Measurements from ENCODE around the gene CCDC172.

CCDC172 gene

DNA sequence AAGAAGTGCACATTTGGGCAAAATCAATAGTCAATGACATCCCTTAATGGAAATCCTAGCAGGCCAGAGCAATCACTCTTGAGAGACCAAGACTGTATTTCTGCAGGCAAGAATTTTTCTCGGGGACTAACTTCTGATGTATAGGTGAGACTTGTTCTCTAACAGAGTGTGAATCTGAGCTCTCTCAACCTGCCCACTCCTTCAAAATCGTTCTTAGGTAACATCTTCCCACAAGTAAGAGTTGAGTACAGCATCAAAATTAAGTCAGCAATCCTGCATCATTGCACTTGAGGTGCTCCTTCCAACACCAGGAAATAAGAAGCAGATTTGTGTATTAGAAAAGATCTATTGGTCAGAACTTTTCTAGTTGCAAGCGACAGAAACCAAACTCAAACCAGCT, 25.7 kb upstream of the CCDC172 start:
- TF ChIP-seq POU2F2 (IDR thresholded peaks at IDR 0.05; ENCODE audit: low read depth, low read length) (no peak), PAX5 (IDR thresholded peaks at IDR 0.05; ENCODE audit: insufficient read depth, low read length, severe bottlenecking) (no peak), POLR2A (IDR thresholded peaks at IDR 0.05; ENCODE audit: low read depth, low read length) (no peak), POLR2AphosphoS5 (IDR thresholded peaks at IDR 0.05; ENCODE audit: low read depth, low read length) (no peak), TAF1 (IDR thresholded peaks at IDR 0.05; ENCODE audit: low read depth, low read length) (no peak), SPI1 (IDR thresholded peaks at IDR 0.05; ENCODE audit: low read depth, low read length) (no peak)
- FAIRE-seq (no peak), DNase-seq (ENCODE audit: insufficient read length, low spot score) (no peak)

DNA sequence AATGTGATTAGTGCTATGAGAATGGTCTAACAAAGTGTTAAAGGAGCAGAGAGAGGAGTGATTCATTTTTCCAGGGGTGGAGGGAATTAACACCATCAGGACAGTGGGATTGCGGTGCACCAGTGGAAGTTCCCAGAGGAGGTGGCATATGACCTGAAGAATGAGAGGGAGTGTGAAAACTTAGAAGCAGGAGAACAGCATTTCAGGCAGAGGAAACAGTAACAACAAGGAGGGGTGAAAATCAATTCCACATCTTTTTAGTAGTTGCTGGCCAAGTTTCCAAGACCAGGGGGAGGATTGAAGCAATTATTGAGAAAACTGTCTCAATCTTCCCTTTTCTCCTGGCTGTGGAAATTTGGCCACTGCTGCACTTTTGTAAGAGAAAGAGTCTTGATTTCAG, 23.7 kb upstream of the CCDC172 start:
- no peak for FAIRE-seq
- TF ChIP-seq PAX5 (IDR thresholded peaks at IDR 0.05; ENCODE audit: insufficient read depth, low read length, severe bottlenecking), result no peak
- no peak for DNase-seq (ENCODE audit: insufficient read length, low spot score)

GRCh38 chr10:116304923-116305322, 19.3 kb upstream of the CCDC172 start:
- no peak for FAIRE-seq
- no peak for DNase-seq (ENCODE audit: insufficient read length, low spot score)
- TF ChIP-seq POLR2AphosphoS5 (IDR thresholded peaks at IDR 0.05; ENCODE audit: low read depth, low read length) (no peak), TAF1 (IDR thresholded peaks at IDR 0.05; ENCODE audit: low read depth, low read length) (no peak), SPI1 (IDR thresholded peaks at IDR 0.05; ENCODE audit: low read depth, low read length) (no peak), POU2F2 (IDR thresholded peaks at IDR 0.05; ENCODE audit: low read depth, low read length) (no peak), PAX5 (IDR thresholded peaks at IDR 0.05; ENCODE audit: insufficient read depth, low read length, severe bottlenecking) (no peak), POLR2A (IDR thresholded peaks at IDR 0.05; ENCODE audit: low read depth, low read length) (no peak)

DNA sequence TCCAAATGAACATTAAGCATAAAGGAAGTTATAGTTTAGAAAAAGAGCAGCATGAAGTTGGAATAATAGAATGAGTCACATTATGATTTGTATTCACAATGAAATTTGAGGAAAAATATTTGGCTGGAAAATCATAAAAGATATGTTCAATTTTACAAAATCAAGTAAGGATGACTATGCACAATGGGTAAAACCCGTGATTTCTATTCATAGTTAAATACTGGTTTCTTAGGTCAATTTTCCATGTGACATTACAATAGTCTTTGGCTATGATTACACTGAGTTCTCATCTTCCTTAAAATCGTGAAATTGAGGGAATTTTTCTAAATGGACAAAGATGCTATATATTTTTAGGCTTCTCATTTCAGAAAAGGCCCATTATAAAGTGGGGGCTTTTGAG, 17.4 kb upstream of the CCDC172 start:
- FAIRE-seq (no peak), DNase-seq (ENCODE audit: insufficient read length, low spot score) (no peak)
- TF ChIP-seq TAF1 (IDR thresholded peaks at IDR 0.05; ENCODE audit: low read depth, low read length) (no peak), POLR2A (IDR thresholded peaks at IDR 0.05; ENCODE audit: low read depth, low read length) (no peak), POLR2AphosphoS5 (IDR thresholded peaks at IDR 0.05; ENCODE audit: low read depth, low read length) (no peak), SPI1 (IDR thresholded peaks at IDR 0.05; ENCODE audit: low read depth, low read length) (no peak), PAX5 (IDR thresholded peaks at IDR 0.05; ENCODE audit: insufficient read depth, low read length, severe bottlenecking) (no peak), POU2F2 (IDR thresholded peaks at IDR 0.05; ENCODE audit: low read depth, low read length) (no peak)

DNA sequence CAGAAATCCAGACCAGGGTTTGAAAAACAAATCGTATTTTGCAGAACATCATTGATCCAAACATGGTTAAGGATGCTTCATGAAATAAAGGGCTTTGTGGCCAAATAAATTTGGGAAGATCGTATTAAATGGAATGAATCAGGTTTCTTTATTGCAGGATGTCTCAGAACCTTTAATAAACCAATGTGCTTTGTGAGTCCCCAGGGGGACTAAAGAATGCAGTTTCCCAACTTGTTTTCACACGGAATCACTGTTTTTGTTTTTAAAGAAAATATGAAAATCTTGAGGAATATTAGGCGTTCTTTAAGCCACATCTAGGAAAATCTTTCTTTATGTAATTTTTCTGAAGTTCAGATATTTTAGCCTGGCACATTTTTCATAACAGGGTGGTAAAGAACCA, 16.8 kb upstream of the CCDC172 start:
- TF ChIP-seq SPI1 (IDR thresholded peaks at IDR 0.05; ENCODE audit: low read depth, low read length) (no peak), POLR2A (IDR thresholded peaks at IDR 0.05; ENCODE audit: low read depth, low read length) (no peak), PAX5 (IDR thresholded peaks at IDR 0.05; ENCODE audit: insufficient read depth, low read length, severe bottlenecking) (no peak), TAF1 (IDR thresholded peaks at IDR 0.05; ENCODE audit: low read depth, low read length) (no peak), POLR2AphosphoS5 (IDR thresholded peaks at IDR 0.05; ENCODE audit: low read depth, low read length) (no peak), POU2F2 (IDR thresholded peaks at IDR 0.05; ENCODE audit: low read depth, low read length) (no peak)
- no peak for FAIRE-seq
- DNase-seq (ENCODE audit: insufficient read length, low spot score), result no peak

DNA sequence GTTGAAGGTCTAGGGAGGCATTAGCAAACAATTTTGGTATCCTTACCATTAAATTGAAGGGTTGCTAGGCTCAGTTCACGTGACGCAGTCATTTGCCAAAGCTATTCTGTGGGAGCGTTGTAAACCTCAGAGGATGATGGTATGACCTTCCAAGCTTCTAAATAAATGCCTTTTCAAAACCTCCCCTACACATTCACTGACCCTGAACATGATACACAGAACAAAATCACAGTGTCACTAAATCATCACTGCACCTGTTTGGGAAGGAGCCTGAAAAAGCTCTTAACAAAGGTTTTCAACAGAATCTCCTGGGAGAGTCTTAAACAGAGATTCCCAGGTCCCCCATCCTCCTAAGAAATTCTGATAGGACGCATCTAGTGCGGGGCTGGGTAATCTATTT, 13.2 kb upstream of the CCDC172 start:
- DNase-seq (ENCODE audit: insufficient read length, low spot score) (no peak), FAIRE-seq (no peak)
- TF ChIP-seq POLR2AphosphoS5 (IDR thresholded peaks at IDR 0.05; ENCODE audit: low read depth, low read length) (no peak), POU2F2 (IDR thresholded peaks at IDR 0.05; ENCODE audit: low read depth, low read length) (no peak), SPI1 (IDR thresholded peaks at IDR 0.05; ENCODE audit: low read depth, low read length) (no peak), TAF1 (IDR thresholded peaks at IDR 0.05; ENCODE audit: low read depth, low read length) (no peak), PAX5 (IDR thresholded peaks at IDR 0.05; ENCODE audit: insufficient read depth, low read length, severe bottlenecking) (no peak), POLR2A (IDR thresholded peaks at IDR 0.05; ENCODE audit: low read depth, low read length) (no peak)

DNA sequence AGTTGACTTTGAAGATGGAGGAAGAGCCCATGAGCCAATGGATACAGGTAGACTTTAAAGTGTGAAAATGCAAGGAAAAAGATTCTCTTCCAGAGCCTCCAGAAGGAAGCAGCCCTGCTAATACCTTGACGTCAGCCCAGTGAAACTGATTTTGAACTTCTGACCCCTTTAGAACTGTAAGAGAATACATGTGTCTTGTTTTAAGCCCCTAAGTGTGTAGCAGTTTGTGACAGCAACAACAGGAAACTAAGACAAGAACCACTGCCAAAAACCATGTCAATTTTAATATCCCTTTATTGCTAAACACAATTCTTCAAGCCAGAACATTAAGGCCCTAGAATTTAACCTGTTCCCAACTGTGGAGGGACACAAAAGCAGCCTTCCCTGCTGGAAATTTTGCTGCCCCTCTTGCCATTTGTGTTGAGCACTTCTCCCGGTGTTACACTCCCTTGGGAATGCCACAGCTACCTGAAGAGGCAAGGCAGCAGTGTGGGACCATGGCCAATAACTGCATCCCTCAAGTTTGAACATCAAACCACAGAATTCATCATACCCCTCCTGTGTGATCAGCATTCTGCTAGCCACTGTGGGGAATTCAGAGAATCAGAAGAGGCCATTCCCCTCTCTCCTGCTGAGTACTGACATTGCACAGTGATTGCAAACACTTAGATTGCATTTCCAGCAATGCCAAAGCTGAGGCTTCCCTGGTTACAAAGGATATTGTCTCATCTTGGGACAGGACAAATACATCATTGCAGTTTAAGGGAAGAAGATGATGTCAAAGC, 12.3 kb upstream of the CCDC172 start:
- DNase-seq (ENCODE audit: insufficient read length, low spot score) (no peak), FAIRE-seq (no peak)
- no peak for TF ChIP-seq SPI1 (IDR thresholded peaks at IDR 0.05; ENCODE audit: low read depth, low read length)
- no peak for TF ChIP-seq TAF1 (IDR thresholded peaks at IDR 0.05; ENCODE audit: low read depth, low read length)
- TF ChIP-seq POU2F2 (IDR thresholded peaks at IDR 0.05; ENCODE audit: low read depth, low read length), result no peak

DNA sequence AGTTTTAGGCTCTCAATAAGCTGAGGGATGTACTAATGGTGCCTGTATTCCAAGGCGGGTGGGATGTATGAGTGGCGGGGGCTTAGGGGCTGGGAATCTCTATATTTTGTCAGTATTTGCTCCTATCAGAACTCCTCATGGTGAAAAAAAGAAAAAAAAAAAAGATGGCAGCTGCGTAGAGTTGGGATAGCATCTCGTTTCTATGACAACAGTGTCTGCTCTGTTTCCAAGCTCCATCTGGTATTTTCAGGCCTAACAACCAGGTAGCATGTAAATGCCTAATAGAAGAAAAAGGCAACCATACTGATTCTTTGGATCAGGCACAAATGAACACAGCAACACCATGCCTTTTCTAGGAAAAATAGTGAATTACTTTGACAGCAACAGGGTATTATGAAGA, 11.7 kb upstream of the CCDC172 start:
- no peak for DNase-seq (ENCODE audit: insufficient read length, low spot score)
- TF ChIP-seq PAX5 (IDR thresholded peaks at IDR 0.05; ENCODE audit: insufficient read depth, low read length, severe bottlenecking), result no peak
- TF ChIP-seq SPI1 (IDR thresholded peaks at IDR 0.05; ENCODE audit: low read depth, low read length), result no peak
- TF ChIP-seq POLR2AphosphoS5 (IDR thresholded peaks at IDR 0.05; ENCODE audit: low read depth, low read length), result no peak
- no peak for TF ChIP-seq POU2F2 (IDR thresholded peaks at IDR 0.05; ENCODE audit: low read depth, low read length)
- no peak for TF ChIP-seq TAF1 (IDR thresholded peaks at IDR 0.05; ENCODE audit: low read depth, low read length)
- TF ChIP-seq POLR2A (IDR thresholded peaks at IDR 0.05; ENCODE audit: low read depth, low read length), result no peak
- FAIRE-seq, result no peak

DNA sequence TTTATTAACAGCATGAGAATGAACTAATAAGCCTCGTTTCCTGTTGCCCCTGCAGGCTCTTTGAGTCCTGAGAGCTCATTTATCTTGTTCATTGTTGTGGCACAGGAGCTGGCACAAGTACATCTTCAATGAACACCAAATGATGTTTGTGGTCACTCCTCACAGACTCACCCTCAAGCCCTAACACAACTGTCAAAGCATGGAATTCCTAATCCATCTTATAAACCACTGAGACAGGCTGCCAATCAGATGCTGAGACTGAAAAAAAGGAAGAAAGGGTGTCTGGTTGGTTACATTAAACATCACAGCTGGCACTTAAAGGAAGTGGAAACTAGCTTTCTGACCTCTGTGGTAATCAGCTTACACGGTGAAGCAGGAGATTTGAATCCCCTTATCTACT, 7.7 kb upstream of the CCDC172 start:
- no peak for FAIRE-seq
- TF ChIP-seq SPI1 (IDR thresholded peaks at IDR 0.05; ENCODE audit: low read depth, low read length) (0 out of 2 replicates have a peak, but pooled peaks have one; percentile 11), TAF1 (IDR thresholded peaks at IDR 0.05; ENCODE audit: low read depth, low read length) (no peak)
- no peak for DNase-seq (ENCODE audit: insufficient read length, low spot score)

DNA sequence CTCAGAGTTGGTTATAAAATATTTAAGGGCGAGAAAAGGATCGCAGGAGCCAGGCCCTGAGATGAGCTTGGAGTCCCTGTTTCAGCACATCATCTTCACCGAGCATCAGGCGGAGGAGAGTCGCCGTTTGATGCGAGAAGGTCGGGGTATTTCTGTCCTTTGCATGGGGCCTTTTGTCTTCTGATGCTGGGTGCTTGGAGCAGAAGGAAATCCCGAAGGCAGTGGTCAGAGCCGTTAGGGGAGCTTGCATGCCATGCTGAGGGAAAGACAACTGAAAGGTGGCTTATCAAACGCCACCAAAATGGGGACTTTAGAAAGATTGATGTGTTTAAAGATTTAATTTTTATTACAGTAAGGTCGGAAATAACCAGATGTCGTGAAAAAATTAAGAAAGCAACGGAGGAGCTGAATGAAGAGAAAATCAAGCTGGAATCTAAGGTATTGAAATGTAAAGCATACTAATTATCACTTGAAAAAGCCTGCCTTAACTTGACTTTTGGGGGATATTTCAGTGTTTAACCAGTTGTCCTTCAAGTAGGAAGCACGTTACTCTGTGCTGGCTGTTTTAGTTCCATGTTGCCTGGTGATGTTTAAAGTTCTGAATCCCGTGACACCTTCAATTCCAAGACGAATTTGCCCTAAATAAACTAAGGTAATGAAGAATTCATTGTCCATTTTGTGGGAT, 845 bp downstream of the CCDC172 start:
- no peak for TF ChIP-seq SPI1 (IDR thresholded peaks at IDR 0.05; ENCODE audit: low read depth, low read length)
- no peak for TF ChIP-seq PAX5 (IDR thresholded peaks at IDR 0.05; ENCODE audit: insufficient read depth, low read length, severe bottlenecking)
- no peak for TF ChIP-seq POLR2AphosphoS5 (IDR thresholded peaks at IDR 0.05; ENCODE audit: low read depth, low read length)
- no peak for TF ChIP-seq TAF1 (IDR thresholded peaks at IDR 0.05; ENCODE audit: low read depth, low read length)
- no peak for TF ChIP-seq POLR2A (IDR thresholded peaks at IDR 0.05; ENCODE audit: low read depth, low read length)
- TF ChIP-seq POU2F2 (IDR thresholded peaks at IDR 0.05; ENCODE audit: low read depth, low read length), result no peak
- no peak for DNase-seq (ENCODE audit: insufficient read length, low spot score)
- FAIRE-seq, result no peak

All from GM12891 (cell line).